Thyroid gland (tissue), 4 donors: ENCODE results near the gene MAPK1.

Experiments
- POLR2A ChIP-seq, 2 donors: fragments of 450-650 bp; IDR thresholded peaks; one replicate each; pipeline ENCODE4 v1.6.1; 2017; ENCODE audit warnings: antibody characterized with exemption in 2 of 2, mild to moderate bottlenecking in 2 of 2, moderate library complexity in 1 of 2
- TF ChIP-seq, protein P1 (sequence below), 6 experiments: fragments of 200-600 bp in 3 of 6; fragments of 450-650 bp in 3 of 6; sonication (generic) in 3 of 6; IDR thresholded peaks; one replicate each; pipeline ENCODE4 v1.5.1; 2016 to 2019; ENCODE audit warnings: antibody characterized with exemption in 6 of 6, mild to moderate bottlenecking in 2 of 6, inconsistent platforms in 1 of 6, moderate library complexity in 1 of 6

DNA sequence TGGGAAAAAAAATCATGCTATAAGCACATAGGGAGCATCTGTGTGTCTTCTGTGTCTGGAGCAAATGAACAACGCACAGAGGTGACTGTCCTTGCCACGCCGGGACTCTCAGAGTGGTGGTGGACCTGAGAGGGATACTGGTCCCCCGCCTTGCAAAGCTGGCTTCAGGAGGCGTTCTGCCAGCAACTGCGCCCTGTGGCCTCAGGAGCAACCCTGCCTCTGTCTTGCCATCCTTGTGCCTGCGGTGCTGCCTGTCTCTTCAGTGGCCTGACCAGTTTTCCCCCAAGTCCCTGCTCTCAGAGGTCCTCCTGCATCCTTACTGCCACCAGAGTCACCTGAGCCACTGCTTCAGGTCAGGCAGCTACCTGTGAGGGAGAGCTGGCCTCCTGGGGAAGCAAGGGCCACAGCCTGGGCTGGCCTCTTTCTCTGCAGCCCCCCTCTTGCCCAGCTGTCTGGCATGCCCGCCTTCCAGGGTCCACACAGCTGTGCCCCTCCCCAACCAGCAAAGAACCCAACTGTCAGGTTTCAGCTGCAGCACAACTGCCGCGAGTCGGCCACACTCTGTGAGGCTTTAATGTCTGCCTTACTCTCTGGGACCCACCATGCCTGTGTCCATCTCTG, 101.4 kb downstream of the MAPK1 start:
- TF ChIP-seq, protein P1, sequence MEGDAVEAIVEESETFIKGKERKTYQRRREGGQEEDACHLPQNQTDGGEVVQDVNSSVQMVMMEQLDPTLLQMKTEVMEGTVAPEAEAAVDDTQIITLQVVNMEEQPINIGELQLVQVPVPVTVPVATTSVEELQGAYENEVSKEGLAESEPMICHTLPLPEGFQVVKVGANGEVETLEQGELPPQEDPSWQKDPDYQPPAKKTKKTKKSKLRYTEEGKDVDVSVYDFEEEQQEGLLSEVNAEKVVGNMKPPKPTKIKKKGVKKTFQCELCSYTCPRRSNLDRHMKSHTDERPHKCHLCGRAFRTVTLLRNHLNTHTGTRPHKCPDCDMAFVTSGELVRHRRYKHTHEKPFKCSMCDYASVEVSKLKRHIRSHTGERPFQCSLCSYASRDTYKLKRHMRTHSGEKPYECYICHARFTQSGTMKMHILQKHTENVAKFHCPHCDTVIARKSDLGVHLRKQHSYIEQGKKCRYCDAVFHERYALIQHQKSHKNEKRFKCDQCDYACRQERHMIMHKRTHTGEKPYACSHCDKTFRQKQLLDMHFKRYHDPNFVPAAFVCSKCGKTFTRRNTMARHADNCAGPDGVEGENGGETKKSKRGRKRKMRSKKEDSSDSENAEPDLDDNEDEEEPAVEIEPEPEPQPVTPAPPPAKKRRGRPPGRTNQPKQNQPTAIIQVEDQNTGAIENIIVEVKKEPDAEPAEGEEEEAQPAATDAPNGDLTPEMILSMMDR (IDR thresholded peaks at IDR 0.05), result no peak
- TF ChIP-seq POLR2A (IDR thresholded peaks at IDR 0.05), result no peak
